Calu3 (cell line): Measurements from ENCODE around the gene WBP1L. TPM values are rescaled to one million over a fixed set of nuclear protein-coding genes. Genes with fewer than 3 reads are reported as not detected.
"Not testable (repeated sequence)": the region's sequence is repeated elsewhere in the genome, so short reads cannot be mapped to it uniquely, and the experiment has no call there.

ENCODE experiments used
- BruUV-seq: library from RNA; stranded (reverse); fragments of 400-500 nt; replicated peaks from 2 replicates; lab custom pipeline; 2021; lab: Mats Ljungman, UMichigan
- CTCF ChIA-PET: fragments of 300-600 bp; sonication (Branson Sonifier 250); formaldehyde crosslinking; loops from one replicate; lab custom pipeline; 2022; ENCODE audit warnings: antibody characterized with exemption; lab: Charles Lee
- DNase-seq: peaks from one replicate; pipeline ENCODE4 v3.0.0; 2022
- H3K27ac Mint-ChIP-seq: one replicate; pipeline ENCODE4 v1.8.0; 2022; ENCODE audit warnings: mixed read lengths; ENCODE audit not compliant: unreplicated experiment
- H3K27me3 Mint-ChIP-seq: one replicate; pipeline ENCODE4 v1.8.0; 2022; ENCODE audit warnings: mixed read lengths; ENCODE audit not compliant: unreplicated experiment
- H3K36me3 Mint-ChIP-seq: one replicate; pipeline ENCODE4 v1.8.0; 2022; ENCODE audit warnings: mild to moderate bottlenecking, moderate library complexity, mixed read lengths; ENCODE audit not compliant: insufficient read depth, unreplicated experiment
- H3K4me1 Mint-ChIP-seq: one replicate; pipeline ENCODE4 v1.8.0; 2022; ENCODE audit warnings: mild to moderate bottlenecking, low read depth, mixed read lengths; ENCODE audit not compliant: unreplicated experiment
- H3K4me3 Mint-ChIP-seq: one replicate; pipeline ENCODE4 v1.8.0; 2022; ENCODE audit warnings: mild to moderate bottlenecking, low read depth, moderate library complexity, mixed read lengths; ENCODE audit not compliant: unreplicated experiment
- H3K9me3 Mint-ChIP-seq: one replicate; pipeline ENCODE4 v1.8.0; 2022; ENCODE audit warnings: low read depth, mixed read lengths; ENCODE audit not compliant: unreplicated experiment
- intact Hi-C: fragments of 100-400 bp; cut with micrococcal nuclease; formaldehyde crosslinking; loops from one replicate; pipeline ENCODE4 v1.10.0; 2022; ENCODE audit not compliant: unreplicated experiment
- total RNA-seq: library from RNA; stranded (reverse); gene quantifications from 2 replicates; pipeline ENCODE4 v1.2.3, GENCODE V29; 2022
- TF ChIP-seq, protein P1 (sequence below): fragments of 200-600 bp; IDR thresholded peaks from one replicate; pipeline ENCODE4 v1.8.0; 2022; ENCODE audit warnings: antibody characterized with exemption; ENCODE audit not compliant: unreplicated experiment

WBP1L gene
- total RNA-seq, 1 experiment from 2014 or later = 19.9 TPM

DNA sequence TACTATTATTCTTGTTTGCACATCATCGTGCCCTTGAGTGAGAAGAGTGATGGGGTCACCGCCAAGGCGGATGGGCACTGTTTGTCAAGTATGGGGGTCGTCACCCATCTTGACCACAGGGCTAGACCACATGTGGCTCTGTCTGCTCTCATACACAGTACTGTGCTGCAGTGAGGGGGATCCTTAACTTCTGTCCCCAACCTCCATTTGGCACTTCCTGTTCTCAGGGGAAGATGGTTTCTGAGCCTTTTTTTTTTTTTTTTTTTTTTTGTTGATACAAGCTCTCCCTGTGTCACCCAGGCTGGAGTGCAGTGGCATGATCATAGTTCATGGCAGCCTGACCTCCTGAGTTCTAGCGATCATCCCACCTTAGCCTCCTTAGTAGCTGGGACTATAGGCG, 13.6 kb downstream of the WBP1L start:
- Mint-ChIP-seq H3K9me3 (no peaks in the 10 kb centered on the region), H3K4me3 (no peak overlapping the region), H3K27me3 (no peaks in the 10 kb centered on the region), H3K27ac (no peak overlapping the region), H3K36me3 (no peaks in the 10 kb centered on the region), H3K4me1 (no peaks in the 10 kb centered on the region)
- intact Hi-C loops = no loop called here
- CTCF ChIA-PET = no interaction called here
- BruUV-seq = no TSS peak
- TF ChIP-seq, protein P1, sequence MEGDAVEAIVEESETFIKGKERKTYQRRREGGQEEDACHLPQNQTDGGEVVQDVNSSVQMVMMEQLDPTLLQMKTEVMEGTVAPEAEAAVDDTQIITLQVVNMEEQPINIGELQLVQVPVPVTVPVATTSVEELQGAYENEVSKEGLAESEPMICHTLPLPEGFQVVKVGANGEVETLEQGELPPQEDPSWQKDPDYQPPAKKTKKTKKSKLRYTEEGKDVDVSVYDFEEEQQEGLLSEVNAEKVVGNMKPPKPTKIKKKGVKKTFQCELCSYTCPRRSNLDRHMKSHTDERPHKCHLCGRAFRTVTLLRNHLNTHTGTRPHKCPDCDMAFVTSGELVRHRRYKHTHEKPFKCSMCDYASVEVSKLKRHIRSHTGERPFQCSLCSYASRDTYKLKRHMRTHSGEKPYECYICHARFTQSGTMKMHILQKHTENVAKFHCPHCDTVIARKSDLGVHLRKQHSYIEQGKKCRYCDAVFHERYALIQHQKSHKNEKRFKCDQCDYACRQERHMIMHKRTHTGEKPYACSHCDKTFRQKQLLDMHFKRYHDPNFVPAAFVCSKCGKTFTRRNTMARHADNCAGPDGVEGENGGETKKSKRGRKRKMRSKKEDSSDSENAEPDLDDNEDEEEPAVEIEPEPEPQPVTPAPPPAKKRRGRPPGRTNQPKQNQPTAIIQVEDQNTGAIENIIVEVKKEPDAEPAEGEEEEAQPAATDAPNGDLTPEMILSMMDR = no peak
- DNase-seq = no peak

DNA sequence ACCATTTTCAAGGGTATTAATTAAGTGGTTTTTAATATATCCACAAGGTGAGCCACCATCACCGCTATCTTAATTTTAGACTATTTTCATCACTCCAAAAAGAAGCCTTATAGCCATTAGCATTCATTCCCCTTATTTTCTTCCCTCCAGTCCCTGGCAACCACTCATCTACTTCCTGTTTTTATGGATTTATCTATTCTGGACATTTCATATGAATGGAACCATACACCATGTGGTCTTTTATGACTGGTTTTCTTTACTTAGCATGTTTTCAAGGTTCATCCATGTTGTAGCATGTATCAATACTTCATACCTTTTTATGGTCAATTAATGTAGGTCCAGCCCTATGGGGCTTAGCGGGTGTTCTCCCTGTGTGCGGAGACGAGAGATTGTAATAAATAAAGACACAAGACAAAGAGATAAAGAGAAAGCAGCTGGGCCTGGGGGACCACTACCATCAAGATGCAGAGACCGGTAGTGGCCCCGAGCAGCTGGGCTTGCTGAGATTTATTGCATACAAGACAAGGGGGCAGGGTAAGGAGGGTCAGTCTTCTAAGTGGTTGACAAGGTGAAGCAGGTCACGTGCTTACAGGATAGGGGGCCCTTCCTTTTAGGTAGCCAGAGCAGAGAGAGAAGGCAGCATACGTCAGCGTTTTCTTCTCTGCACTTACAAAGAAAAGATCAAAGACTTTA, 14.6 kb downstream of the WBP1L start:
- Mint-ChIP-seq H3K4me1 (no peaks in the 10 kb centered on the region), H3K27ac (no peak overlapping the region), H3K27me3 (no peaks in the 10 kb centered on the region), H3K9me3 (no peaks in the 10 kb centered on the region), H3K36me3 (no peaks in the 10 kb centered on the region), H3K4me3 (no peak overlapping the region)
- intact Hi-C loops = no loop called here
- CTCF ChIA-PET = no interaction called here
- BruUV-seq = no TSS peak
- TF ChIP-seq, protein P1 = no peak
- no peak for DNase-seq

GRCh38 chr10:102758933-102759262, 15.2 kb downstream of the WBP1L start:
- not testable (repeated sequence) for BruUV-seq, H3K4me1 Mint-ChIP-seq

DNA sequence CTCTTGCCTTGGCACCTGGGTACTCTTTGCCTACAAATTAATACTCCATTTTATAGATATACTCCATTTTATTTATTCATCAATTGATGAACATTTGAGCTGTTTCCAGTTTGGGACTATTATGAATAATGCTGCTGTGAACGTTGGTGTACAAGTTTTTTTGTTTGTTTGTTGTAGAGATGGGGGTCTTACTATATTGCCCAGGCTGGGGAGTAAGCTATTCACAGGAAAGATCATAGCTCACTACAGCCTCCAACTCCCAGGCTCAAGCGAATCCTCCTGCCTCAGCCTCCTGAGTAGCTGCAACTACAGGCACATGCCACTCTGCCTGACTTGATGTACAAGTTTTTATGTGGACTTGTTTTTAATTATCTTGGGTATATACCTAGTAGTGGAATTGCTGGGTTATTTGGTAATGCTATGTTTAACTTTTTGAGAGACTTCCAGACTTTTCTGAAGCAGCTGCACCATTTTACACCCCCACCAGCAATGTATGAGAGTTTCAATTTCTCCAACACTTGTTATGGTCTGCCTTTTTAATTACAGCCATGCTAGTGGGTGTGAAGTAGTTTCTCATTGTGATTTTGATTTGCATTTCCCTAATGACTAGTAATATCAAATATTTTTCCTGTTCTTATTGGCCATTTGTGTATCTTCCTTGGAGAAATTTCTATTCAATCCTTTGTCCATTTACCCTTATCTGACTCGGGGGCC, 15.9 kb downstream of the WBP1L start:
- TF ChIP-seq, protein P1 = no peak
- intact Hi-C loops = no loop called here
- H3K27ac Mint-ChIP-seq = no peak overlapping the region
- no peak overlapping the region for H3K4me3 Mint-ChIP-seq
- H3K36me3 Mint-ChIP-seq = no peaks in the 10 kb centered on the region
- no peaks in the 10 kb centered on the region for H3K27me3 Mint-ChIP-seq
- no peaks in the 10 kb centered on the region for H3K4me1 Mint-ChIP-seq
- CTCF ChIA-PET = no interaction called here
- BruUV-seq = no TSS peak
- H3K9me3 Mint-ChIP-seq = no peaks in the 10 kb centered on the region
- DNase-seq = no peak

More at GRCh38 chr10:102758933-102759262, 15.2 kb downstream of the WBP1L start:
- H3K27ac Mint-ChIP-seq, H3K9me3 Mint-ChIP-seq, DNase-seq, H3K4me3 Mint-ChIP-seq, H3K27me3 Mint-ChIP-seq, H3K36me3 Mint-ChIP-seq, intact Hi-C loops, CTCF ChIA-PET: not testable (repeated sequence)

GRCh38 chr10:102761981-102762380, 18.2 kb downstream of the WBP1L start:
- BruUV-seq = no TSS peak
- Mint-ChIP-seq H3K9me3 (no peaks in the 10 kb centered on the region), H3K4me1 (no peaks in the 10 kb centered on the region), H3K4me3 (no peak overlapping the region), H3K27me3 (no peaks in the 10 kb centered on the region), H3K27ac (no peak overlapping the region), H3K36me3 (no peaks in the 10 kb centered on the region)
- TF ChIP-seq, protein P1 = no peak
- intact Hi-C loops = no loop called here
- CTCF ChIA-PET = no interaction called here
- no peak for DNase-seq
